ENCODE results near the gene PSENEN.

GRCh38 chr19:35729763-35730162, 15.7 kb upstream of the PSENEN start:
- TF ChIP-seq CTCF (IDR thresholded peaks at IDR 0.05; ENCODE audit: poor library complexity), result no peak
- no peak for TF ChIP-seq EZH2phosphoT487 (IDR thresholded peaks at IDR 0.05; ENCODE audit: low read depth, severe bottlenecking, unreplicated experiment)
- no peak for TF ChIP-seq EZH2 (IDR thresholded peaks at IDR 0.05; ENCODE audit: borderline replicate concordance)
